B cell (primary cell): ENCODE results near the gene CUEDC2. TPM values are rescaled to one million over a fixed set of nuclear protein-coding genes. Genes with fewer than 3 reads are reported as not detected.

Experiments used
- ATAC-seq: fragments of 200-7000 bp; cut with Tn5 transposase; one replicate; pipeline ENCODE4 v1.10.0; 2021; ENCODE audit warnings: low read depth, mild to moderate bottlenecking, moderate number of reproducible peaks, moderate library complexity
- CTCF ChIA-PET: fragments of 350-600 bp; sonication (Branson Sonifier 250); formaldehyde crosslinking; loops from one replicate; lab custom pipeline; 2021; ENCODE audit warnings: antibody characterized with exemption, inconsistent platforms; lab: Charles Lee
- POLR2A ChIA-PET: fragments of 350-600 bp; sonication (Branson Sonifier 250); formaldehyde crosslinking; loops from one replicate; lab custom pipeline; 2021; ENCODE audit warnings: antibody characterized with exemption; lab: Charles Lee
- DNase-seq: peaks from one replicate; pipeline ENCODE4 v3.0.0; 2013
- H2AFZ ChIP-seq: 2 replicates; pipeline ENCODE4 v1.6.1; 2012; ENCODE audit warnings: mild to moderate bottlenecking, low read depth, low read length; ENCODE audit not compliant: insufficient read depth, poor library complexity, severe bottlenecking
- H3K27ac ChIP-seq, 2 donors: 1 replicate in 1 of 2; 2 replicates in 1 of 2; pipeline ENCODE4 v1.5.1; 2012 to 2013; ENCODE audit warnings: low read length in 2 of 2, mild to moderate bottlenecking in 2 of 2, moderate library complexity in 1 of 2
- H3K27me3 ChIP-seq, 4 experiments: fragments of 200-600 bp in 1 of 4; sonication (generic) in 1 of 4; replicated peaks in 1 of 4; 1 replicate in 2 of 4; 2 replicates in 2 of 4; pipeline versions ENCODE4 v1.6.1 to v1.7.0; 2013 to 2016; ENCODE audit warnings: low read length in 3 of 4, mild to moderate bottlenecking in 2 of 4, mixed read lengths in 1 of 4, moderate library complexity in 1 of 4; ENCODE audit not compliant: insufficient read depth in 4 of 4, control insufficient read depth in 3 of 4; ENCODE audit errors: control extremely low read depth in 1 of 4
- H3K36me3 ChIP-seq, 2 experiments: replicated peaks in 1 of 2; 1 replicate in 1 of 2; 2 replicates in 1 of 2; pipeline versions ENCODE4 v1.6.1 to v1.7.1; 2013; ENCODE audit warnings: low read length in 1 of 2; ENCODE audit not compliant: insufficient read depth in 2 of 2, control insufficient read depth in 1 of 2; ENCODE audit errors: control extremely low read depth in 1 of 2, extremely low read depth in 1 of 2
- H3K4me1 ChIP-seq, 2 donors: fragments of 200-600 bp in 1 of 2; sonication (generic) in 1 of 2; 1 replicate in 1 of 2; 2 replicates in 1 of 2; pipeline versions ENCODE4 v1.5.1 to v1.6.1; 2013 to 2017; ENCODE audit warnings: low read length in 2 of 2; ENCODE audit not compliant: control insufficient read depth in 2 of 2, insufficient read depth in 2 of 2
- H3K4me2 ChIP-seq: replicated peaks from 2 replicates; pipeline ENCODE3; 2012; ENCODE audit warnings: mild to moderate bottlenecking, low read depth, low read length; ENCODE audit not compliant: poor library complexity, severe bottlenecking
- H3K4me3 ChIP-seq, 5 experiments: fragments of 200-600 bp in 1 of 5; sonication (generic) in 1 of 5; 1 replicate in 3 of 5; 2 replicates in 2 of 5; pipeline versions ENCODE4 v1.5.1 to v1.7.0; 2011 to 2016; ENCODE audit warnings: low read length in 4 of 5, mild to moderate bottlenecking in 4 of 5, low read depth in 2 of 5, control low read depth in 1 of 5, moderate library complexity in 1 of 5; ENCODE audit not compliant: insufficient read depth in 1 of 5; ENCODE audit errors: control extremely low read depth in 1 of 5, extremely low read depth in 1 of 5
- H3K79me2 ChIP-seq: fragments of 200-600 bp; sonication (generic); one replicate; pipeline ENCODE4 v1.6.0; 2016; ENCODE audit warnings: low read length; ENCODE audit not compliant: control insufficient read depth, insufficient read depth
- H3K9ac ChIP-seq: fragments of 200-600 bp; sonication (generic); 2 replicates; pipeline ENCODE4 v1.6.1; 2017; ENCODE audit warnings: mild to moderate bottlenecking, low read length, moderate library complexity
- H3K9me3 ChIP-seq, 3 donors: one replicate each; pipeline versions ENCODE4 v1.6.1 to v1.7.1; 2013; ENCODE audit warnings: low read length in 2 of 3; ENCODE audit not compliant: control insufficient read depth in 2 of 3, insufficient read depth in 1 of 3; ENCODE audit errors: control extremely low read depth in 1 of 3
- H4K20me1 ChIP-seq: 2 replicates; pipeline ENCODE4 v1.6.0; 2012; ENCODE audit warnings: mild to moderate bottlenecking, low read length; ENCODE audit not compliant: insufficient read depth, control insufficient read depth, poor library complexity, severe bottlenecking
- H3K27ac Mint-ChIP-seq: one replicate; pipeline ENCODE4 v1.8.0; 2021; ENCODE audit warnings: mixed read lengths
- H3K27me3 Mint-ChIP-seq: one replicate; pipeline ENCODE4 v1.8.0; 2021; ENCODE audit warnings: mixed read lengths
- H3K4me1 Mint-ChIP-seq: one replicate; pipeline ENCODE4 v1.8.0; 2021; ENCODE audit warnings: mixed read lengths
- H3K4me3 Mint-ChIP-seq: one replicate; pipeline ENCODE4 v1.8.0; 2021; ENCODE audit warnings: mixed read lengths
- H3K9me3 Mint-ChIP-seq: one replicate; pipeline ENCODE4 v1.8.0; 2022; ENCODE audit warnings: mixed read lengths; ENCODE audit not compliant: insufficient read depth
- CTCF ChIP-seq: fragments of 200-600 bp; IDR thresholded peaks from one replicate; pipeline ENCODE4 v1.8.0; 2022; ENCODE audit warnings: antibody characterized with exemption, mild to moderate bottlenecking
- EZH2 ChIP-seq: IDR thresholded peaks from 2 replicates; pipeline ENCODE4 v1.6.1; 2012; ENCODE audit warnings: borderline replicate concordance, low read depth, mild to moderate bottlenecking, moderate library complexity, low read length; ENCODE audit not compliant: insufficient read depth, poor library complexity, severe bottlenecking
- WGBS: methylation state at CpG from one replicate; pipeline ENCODE4 v1.1.5; 2013; ENCODE audit warnings: missing lambda C conversion rate; ENCODE audit not compliant: insufficient coverage; 5-methylcytosine and 5-hydroxymethylcytosine counted together
- intact Hi-C: fragments of 100-400 bp; cut with micrococcal nuclease; formaldehyde crosslinking; loops from one replicate; pipeline ENCODE4 v1.10.0; 2022
- polyA plus RNA-seq: library from polyadenylated mRNA; depleted of rRNA; stranded (reverse); fragments of >200 nt; gene quantifications from 2 replicates; pipeline ENCODE4 v1.2.3, GENCODE V29; 2012
- total RNA-seq, 2 donors: library from RNA; stranded (reverse); fragments of 120-200 nt in 1 of 2; gene quantifications; 1 replicate in 1 of 2; 2 replicates in 1 of 2; pipeline versions ENCODE4 v1.2.3 to v1.2.4, GENCODE V29; 2013 to 2022

CUEDC2 gene
- total and polyA plus RNA-seq, 2 donors (not counting 1 experiment from before 2014, with no cell fraction given) = 35.6 to 49.4 TPM

- no peak overlapping the region for H3K27ac Mint-ChIP-seq
- no peak for ATAC-seq
- H3K9me3 Mint-ChIP-seq = no peaks in the 10 kb centered on the region
- Histone ChIP-seq H3K9ac (peak overlapping the region; percentile 16), H3K79me2 (no peaks in the 10 kb centered on the region), H3K27me3 (peaks cover 0 to 76% (median 40%) of the 10 kb centered on the region in 4 experiments), H3K36me3 (no peaks in the 10 kb centered on the region), H3K4me3 (peak overlapping the region in 2 of 5 experiments; percentile 19 to 20), H4K20me1 (no peaks in the 10 kb centered on the region), H3K4me1 (peaks cover 26 to 33% of the 10 kb centered on the region in 2 donors), H3K9me3 (peaks cover 0 to 20% (median 0%) of the 10 kb centered on the region in 3 donors), H3K4me2 (peak overlapping the region; percentile 84), H3K27ac (no peak overlapping the region), H2AFZ (peak overlapping the region; percentile 22)
- peak overlapping the region; percentile 83 for H3K4me3 Mint-ChIP-seq
- peaks cover 31% of the 10 kb centered on the region for H3K4me1 Mint-ChIP-seq
- DNase-seq = peak; percentile 49
- peaks cover 56% of the 10 kb centered on the region for H3K27me3 Mint-ChIP-seq
- no peak for TF ChIP-seq CTCF
- peak; percentile 55 for TF ChIP-seq EZH2
- POLR2A ChIA-PET = interaction anchor here (1.3 to 3.3 kb wide), 2 partner anchors 9 to 10 kb away, joined by 3 to 14 read pairs; partner anchors contain the start of gene FBXL15
- intact Hi-C loops = no loop called here
- CTCF ChIA-PET = interaction anchor here (3.0 to 5.0 kb wide), 2 partner anchors 10 kb away, joined by 20 to 35 read pairs; partner anchors contain the start of gene FBXL15
- WGBS = 6% methylated on average over 46 of the region's 48 CpGs
Observed at GRCh38 chr10:102410429-102411073, 21.8 kb downstream of the CUEDC2 start.
